DOHH2 (cell line): ENCODE results near the gene MOV10L1.

Source experiments
- CTCF ChIP-seq: fragments of 200-600 bp; sonication (generic); IDR thresholded peaks from one replicate; pipeline ENCODE4 v1.5.1; 2014; ENCODE audit warnings: antibody characterized with exemption, mild to moderate bottlenecking, low read depth, low read length; ENCODE audit not compliant: poor library complexity, severe bottlenecking
- EZH2phosphoT487 ChIP-seq: fragments of 200-600 bp; sonication (generic); IDR thresholded peaks from 2 replicates; pipeline ENCODE4 v1.6.1; 2017; ENCODE audit warnings: borderline replicate concordance, mild to moderate bottlenecking, antibody characterized with exemption, low read length, moderate library complexity, mixed read lengths

GRCh38 chr22:50171965-50172421 is 82.2 kb downstream of the MOV10L1 start:
- no peak for TF ChIP-seq CTCF
- TF ChIP-seq EZH2phosphoT487 = no peak
